ENCODE data around the gene PCSK2. TPM values are rescaled to one million over a fixed set of nuclear protein-coding genes. Genes with fewer than 3 reads are reported as not detected.

Gene PCSK2
- polyA plus RNA-seq, 1 experiment = not detected

DNA sequence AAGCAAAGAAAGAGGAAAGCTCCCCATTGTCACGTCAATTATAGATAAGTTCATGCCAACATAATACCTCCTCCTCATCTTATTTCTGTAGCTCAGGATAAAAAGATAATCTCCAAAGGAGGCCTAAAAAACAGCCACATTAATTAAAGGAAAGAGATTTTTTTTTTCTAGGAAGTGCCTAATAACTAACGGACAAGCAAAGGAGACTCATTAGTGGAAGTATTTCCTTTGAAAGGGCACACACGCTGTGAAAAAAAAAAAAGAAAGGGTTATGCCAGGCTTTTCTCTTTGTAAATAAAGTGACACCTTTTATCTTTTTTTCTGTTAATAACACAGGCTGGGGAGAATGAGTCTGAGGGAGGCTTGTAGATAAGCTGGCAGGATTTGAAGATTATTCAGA, 55.7 kb downstream of the PCSK2 start:
- H3K4me3 ChIP-seq (ENCODE audit: low read depth, low read length) = no peak overlapping the region
- POLR2A ChIA-PET = no interaction called here
- no peak overlapping the region for H3K27ac ChIP-seq (ENCODE audit: low read depth, low read length)
- CTCF ChIA-PET = interaction anchor here (0.7 to 3.7 kb wide), 6 partner anchors 149 to 484 kb away, joined by 3 to 15 read pairs (median 4); no protein-coding TSS in a partner anchor
- no peak for DNase-seq (ENCODE audit: low read depth, low spot score)
- no peaks in the 10 kb centered on the region for H3K27me3 ChIP-seq (ENCODE audit: control insufficient read depth, insufficient read depth, low read length)
- no peaks in the 10 kb centered on the region for H3K9me3 ChIP-seq (ENCODE audit: control insufficient read depth, insufficient read depth, low read length)
- TF ChIP-seq, protein P1, sequence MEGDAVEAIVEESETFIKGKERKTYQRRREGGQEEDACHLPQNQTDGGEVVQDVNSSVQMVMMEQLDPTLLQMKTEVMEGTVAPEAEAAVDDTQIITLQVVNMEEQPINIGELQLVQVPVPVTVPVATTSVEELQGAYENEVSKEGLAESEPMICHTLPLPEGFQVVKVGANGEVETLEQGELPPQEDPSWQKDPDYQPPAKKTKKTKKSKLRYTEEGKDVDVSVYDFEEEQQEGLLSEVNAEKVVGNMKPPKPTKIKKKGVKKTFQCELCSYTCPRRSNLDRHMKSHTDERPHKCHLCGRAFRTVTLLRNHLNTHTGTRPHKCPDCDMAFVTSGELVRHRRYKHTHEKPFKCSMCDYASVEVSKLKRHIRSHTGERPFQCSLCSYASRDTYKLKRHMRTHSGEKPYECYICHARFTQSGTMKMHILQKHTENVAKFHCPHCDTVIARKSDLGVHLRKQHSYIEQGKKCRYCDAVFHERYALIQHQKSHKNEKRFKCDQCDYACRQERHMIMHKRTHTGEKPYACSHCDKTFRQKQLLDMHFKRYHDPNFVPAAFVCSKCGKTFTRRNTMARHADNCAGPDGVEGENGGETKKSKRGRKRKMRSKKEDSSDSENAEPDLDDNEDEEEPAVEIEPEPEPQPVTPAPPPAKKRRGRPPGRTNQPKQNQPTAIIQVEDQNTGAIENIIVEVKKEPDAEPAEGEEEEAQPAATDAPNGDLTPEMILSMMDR (IDR thresholded peaks at IDR 0.05; ENCODE audit: low read depth, low read length) = no peak

- TF ChIP-seq, protein P1 (IDR thresholded peaks at IDR 0.05; ENCODE audit: low read depth, low read length) = no peak
- Histone ChIP-seq H3K4me3 (ENCODE audit: low read depth, low read length) (no peak overlapping the region), H3K9me3 (ENCODE audit: control insufficient read depth, insufficient read depth, low read length) (no peaks in the 10 kb centered on the region), H3K27ac (ENCODE audit: low read depth, low read length) (no peak overlapping the region), H3K27me3 (ENCODE audit: control insufficient read depth, insufficient read depth, low read length) (no peaks in the 10 kb centered on the region)
- no peak for DNase-seq (ENCODE audit: low read depth, low spot score)
- ChIA-PET POLR2A (no interaction called here), CTCF (interaction anchor here (1.0 kb wide), 1 partner anchor 486 kb away, joined by 3 read pairs; no protein-coding TSS in a partner anchor)
Observed at GRCh38 chr20:17287503-17287902, 60.7 kb downstream of the PCSK2 start.

DNA sequence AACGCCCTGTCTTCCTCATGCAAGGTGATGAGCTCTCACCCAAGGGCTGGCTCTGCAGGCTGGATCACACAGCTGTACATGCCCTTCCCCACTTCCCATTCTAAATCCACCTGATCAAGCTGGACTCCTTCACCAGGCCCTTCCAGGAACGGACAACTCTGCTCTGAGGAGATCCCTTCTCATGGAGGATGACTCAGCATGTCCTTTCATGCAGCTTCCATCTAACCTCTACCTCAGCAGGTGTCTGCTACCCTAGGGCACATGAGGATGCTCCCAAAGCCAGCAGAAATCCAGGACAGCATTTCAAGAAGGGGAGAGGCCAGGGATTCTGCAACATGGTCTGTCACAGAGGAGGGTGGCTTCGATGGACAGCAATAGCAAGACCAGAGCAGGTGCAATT, 61.2 kb downstream of the PCSK2 start:
- no peak for DNase-seq (ENCODE audit: low read depth, low spot score)
- Histone ChIP-seq H3K4me3 (ENCODE audit: low read depth, low read length) (no peak overlapping the region), H3K27ac (ENCODE audit: low read depth, low read length) (no peak overlapping the region), H3K9me3 (ENCODE audit: control insufficient read depth, insufficient read depth, low read length) (no peaks in the 10 kb centered on the region), H3K27me3 (ENCODE audit: control insufficient read depth, insufficient read depth, low read length) (no peaks in the 10 kb centered on the region)
- ChIA-PET POLR2A (no interaction called here), CTCF (interaction anchor here (1.0 kb wide), 1 partner anchor 486 kb away, joined by 3 read pairs; no protein-coding TSS in a partner anchor)
- TF ChIP-seq, protein P1 (IDR thresholded peaks at IDR 0.05; ENCODE audit: low read depth, low read length) = no peak

DNA sequence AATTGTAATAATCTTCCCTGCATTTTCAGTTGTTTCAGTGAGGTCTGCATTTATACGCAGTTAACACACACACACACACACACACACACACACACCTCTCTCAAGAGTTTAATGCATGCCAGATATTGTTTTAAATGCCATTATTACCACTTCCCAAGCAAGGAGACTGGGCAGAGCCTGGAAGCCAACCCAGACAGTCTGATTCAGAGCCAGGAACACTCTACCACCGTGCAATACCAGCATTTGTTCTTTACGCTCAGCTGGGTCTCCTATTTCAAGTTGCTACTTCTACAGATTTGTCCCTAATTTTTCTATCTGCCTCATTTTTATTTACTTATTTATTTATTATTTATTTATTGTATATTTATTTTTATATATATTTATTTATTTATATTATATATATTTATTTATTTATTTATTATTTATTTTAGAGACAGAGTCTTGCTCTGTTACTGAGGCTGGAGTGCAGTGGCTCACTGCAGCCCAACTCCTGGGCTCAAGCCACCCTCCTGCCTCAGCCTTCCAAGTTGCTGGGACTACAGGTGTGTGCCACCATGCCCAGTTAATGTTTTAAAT, 68.4 kb downstream of the PCSK2 start:
- Histone ChIP-seq H3K27ac (ENCODE audit: low read depth, low read length) (no peak overlapping the region), H3K27me3 (ENCODE audit: control insufficient read depth, insufficient read depth, low read length) (no peaks in the 10 kb centered on the region), H3K4me3 (ENCODE audit: low read depth, low read length) (no peak overlapping the region), H3K9me3 (ENCODE audit: control insufficient read depth, insufficient read depth, low read length) (no peaks in the 10 kb centered on the region)
- TF ChIP-seq, protein P1 (IDR thresholded peaks at IDR 0.05; ENCODE audit: low read depth, low read length) = no peak
- ChIA-PET CTCF (no interaction called here), POLR2A (no interaction called here)
- no peak for DNase-seq (ENCODE audit: low read depth, low spot score)

DNA sequence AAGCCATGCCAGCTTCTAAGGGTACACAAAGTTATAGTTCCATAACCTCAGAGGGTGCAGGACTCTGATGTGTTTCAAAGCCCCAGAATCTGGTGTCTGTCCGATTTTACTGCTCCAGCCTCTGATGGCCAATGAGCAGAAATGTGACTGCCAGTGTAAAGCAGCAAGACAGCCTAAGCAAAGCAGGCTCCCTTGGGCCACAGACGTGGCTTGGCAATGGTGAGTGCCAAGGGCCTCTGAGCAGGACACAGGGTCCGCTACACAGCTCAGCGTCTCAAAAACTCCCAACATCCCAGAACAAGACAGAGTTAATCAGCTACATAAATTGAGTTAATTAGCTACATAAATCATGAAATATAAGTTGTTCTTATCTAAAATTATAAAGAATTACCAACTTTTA, 69.2 kb downstream of the PCSK2 start:
- Histone ChIP-seq H3K27me3 (ENCODE audit: control insufficient read depth, insufficient read depth, low read length) (no peaks in the 10 kb centered on the region), H3K9me3 (ENCODE audit: control insufficient read depth, insufficient read depth, low read length) (no peaks in the 10 kb centered on the region), H3K27ac (ENCODE audit: low read depth, low read length) (no peak overlapping the region), H3K4me3 (ENCODE audit: low read depth, low read length) (no peak overlapping the region)
- TF ChIP-seq, protein P1 (IDR thresholded peaks at IDR 0.05; ENCODE audit: low read depth, low read length) = no peak
- CTCF ChIA-PET = interaction anchor here (1.0 to 1.2 kb wide), 2 partner anchors 136 to 492 kb away, joined by 3 to 4 read pairs; no protein-coding TSS in a partner anchor
- POLR2A ChIA-PET = no interaction called here
- DNase-seq (ENCODE audit: low read depth, low spot score) = no peak
